HCT116 (cell line): ENCODE results near the gene RIMBP2. TPM values are rescaled to one million over a fixed set of nuclear protein-coding genes. Genes with fewer than 3 reads are reported as not detected.

Experiments used
- ATAC-seq: fragments of 200-7000 bp; cut with Tn5 transposase; 2 replicates; pipeline ENCODE4 v1.9.1; 2020; ENCODE audit warnings: mild to moderate bottlenecking, moderate library complexity
- BruUV-seq: library from RNA; stranded (reverse); fragments of 400-500 nt; replicated peaks from 2 replicates; lab custom pipeline; 2021; lab: Mats Ljungman, UMichigan
- CTCF ChIA-PET: fragments of 300-600 bp; sonication (Branson Sonifier 250); formaldehyde crosslinking; loops from one replicate; lab custom pipeline; 2021; ENCODE audit warnings: antibody characterized with exemption; lab: Charles Lee
- POLR2A ChIA-PET: fragments of 300-600, 350-600 bp; sonication (Branson Sonifier 250); formaldehyde crosslinking; loops from one replicate; lab custom pipeline; 2021; ENCODE audit warnings: antibody characterized with exemption; lab: Charles Lee
- RAD21 ChIA-PET, 2 experiments: fragments of 300-600 bp; sonication (Branson Sonifier 250); formaldehyde crosslinking; loops; one replicate each; lab custom pipeline; 2023; ENCODE audit warnings: low total read pairs in 2 of 2; ENCODE audit not compliant: uncharacterized antibody in 2 of 2, unreplicated experiment in 2 of 2, low non-redundant PET in 1 of 2; lab: Charles Lee
- DNase-seq: peaks from one replicate; pipeline ENCODE4 v3.0.0-alpha.2; 2010; ENCODE audit warnings: low read depth, low spot score
- H2AFZ ChIP-seq: fragments of 200-600 bp; shearing (Covaris generic), sonication (generic); 2 replicates; pipeline ENCODE4 v1.6.1; 2017; ENCODE audit warnings: low read depth, mixed run types, mixed read lengths, antibody characterized with exemption, low read length; ENCODE audit not compliant: poor library complexity, severe bottlenecking
- H3K27ac ChIP-seq: 2 replicates; pipeline ENCODE4 v1.5.1; 2012; ENCODE audit warnings: low read depth, low read length
- H3K27me3 ChIP-seq: fragments of 200-600 bp; sonication (generic); 2 replicates; pipeline ENCODE4 v1.6.1; 2016; ENCODE audit warnings: mixed run types, low read length, mixed read lengths; ENCODE audit not compliant: insufficient read depth
- H3K36me3 ChIP-seq, 2 experiments: fragments of 200-500 bp in 1 of 2; fragments of 200-600 bp in 1 of 2; sonication (Bioruptor generic) in 1 of 2; sonication (generic) in 1 of 2; 2 replicates each; pipeline versions ENCODE4 v1.5.1 to v1.6.1; 2014 to 2016; ENCODE audit warnings: low read length in 2 of 2, inconsistent platforms in 1 of 2, mixed read lengths in 1 of 2, mixed run types in 1 of 2; ENCODE audit not compliant: insufficient read depth in 2 of 2, control insufficient read depth in 1 of 2
- H3K4me1 ChIP-seq, 2 experiments: fragments of 200-600 bp in 1 of 2; sonication (generic) in 1 of 2; 2 replicates each; pipeline versions ENCODE4 v1.5.1 to v1.6.1; 2012 to 2017; ENCODE audit warnings: low read length in 2 of 2, inconsistent platforms in 1 of 2, mild to moderate bottlenecking in 1 of 2, mixed read lengths in 1 of 2, mixed run types in 1 of 2, moderate library complexity in 1 of 2; ENCODE audit not compliant: insufficient read depth in 2 of 2, control insufficient read depth in 1 of 2
- H3K4me2 ChIP-seq: fragments of 200-600 bp; sonication (generic); 2 replicates; pipeline ENCODE4 v1.6.1; 2017; ENCODE audit warnings: mixed run types, low read length, mixed read lengths
- H3K4me3 ChIP-seq, 2 experiments: fragments of 200-600 bp in 1 of 2; sonication (generic) in 1 of 2; replicated peaks in 1 of 2; 2 replicates each; pipeline ENCODE4 v1.5.1; 2011 to 2016; ENCODE audit warnings: low read length in 2 of 2, control low read depth in 1 of 2, low read depth in 1 of 2, mild to moderate bottlenecking in 1 of 2, mixed read lengths in 1 of 2, mixed run types in 1 of 2
- H3K79me2 ChIP-seq: fragments of 200-600 bp; sonication (generic); 2 replicates; pipeline ENCODE4 v1.6.1; 2017; ENCODE audit warnings: mild to moderate bottlenecking, mixed run types, low read length, moderate library complexity, mixed read lengths; ENCODE audit not compliant: insufficient read depth
- H3K9ac ChIP-seq: fragments of 200-600 bp; sonication (generic); 2 replicates; pipeline ENCODE4 v1.6.1; 2016; ENCODE audit warnings: low read length, mixed read lengths
- H3K9me2 ChIP-seq: fragments of 200-600 bp; sonication (generic), shearing (Covaris generic); 2 replicates; pipeline ENCODE4 v1.6.1; 2017; ENCODE audit warnings: mixed run types, mild to moderate bottlenecking, moderate library complexity; ENCODE audit not compliant: insufficient read depth
- H3K9me3 ChIP-seq, 2 experiments: fragments of 200-500 bp in 1 of 2; fragments of 200-600 bp in 1 of 2; sonication (Bioruptor generic) in 1 of 2; sonication (generic) in 1 of 2; 2 replicates each; pipeline ENCODE4 v1.6.1; 2014 to 2017; ENCODE audit warnings: low read length in 2 of 2, mixed read lengths in 2 of 2, inconsistent platforms in 1 of 2, low read depth in 1 of 2, mild to moderate bottlenecking in 1 of 2, mixed run types in 1 of 2, moderate library complexity in 1 of 2; ENCODE audit not compliant: control insufficient read depth in 1 of 2, insufficient read depth in 1 of 2
- H4K20me1 ChIP-seq: fragments of 200-600 bp; sonication (generic), shearing (Covaris generic); 2 replicates; pipeline ENCODE4 v1.6.1; 2017; ENCODE audit warnings: mixed run types, mild to moderate bottlenecking, moderate library complexity; ENCODE audit not compliant: insufficient read depth
- CBX3 ChIP-seq: IDR thresholded peaks from 2 replicates; pipeline ENCODE4 v1.6.1; 2012; ENCODE audit warnings: low read depth
- CEBPB ChIP-seq: IDR thresholded peaks from 2 replicates; pipeline ENCODE4 v1.6.1; 2012; ENCODE audit warnings: low read depth
- FOSL1 ChIP-seq: IDR thresholded peaks from 2 replicates; pipeline ENCODE4 v1.6.1; 2012; ENCODE audit warnings: low read depth
- JUND ChIP-seq: IDR thresholded peaks from 2 replicates; pipeline ENCODE4 v1.6.1; 2012
- RAD21 ChIP-seq: IDR thresholded peaks from 2 replicates; pipeline ENCODE4 v1.6.1; 2012; ENCODE audit warnings: low read depth, mild to moderate bottlenecking
- REST ChIP-seq: IDR thresholded peaks from 2 replicates; pipeline ENCODE4 v1.6.1; 2012; ENCODE audit warnings: low read depth
- SIN3A ChIP-seq: IDR thresholded peaks from 2 replicates; pipeline ENCODE4 v1.6.1; 2012; ENCODE audit warnings: low read depth
- SRF ChIP-seq: IDR thresholded peaks from 2 replicates; pipeline ENCODE4 v1.6.1; 2012; ENCODE audit warnings: low read depth
- ZBTB33 ChIP-seq: IDR thresholded peaks from 2 replicates; pipeline ENCODE4 v1.6.1; 2011; ENCODE audit warnings: mild to moderate bottlenecking, low read length, moderate library complexity; ENCODE audit not compliant: insufficient replicate concordance; ENCODE audit errors: extremely low read depth
- intact Hi-C: fragments of 100-400 bp; cut with micrococcal nuclease; formaldehyde crosslinking; loops from 2 replicates; pipeline ENCODE4 v1.10.0; 2022
- total RNA-seq: library from RNA; stranded (reverse); gene quantifications from one replicate; pipeline ENCODE4 v1.2.1, GENCODE V29; 2021; ENCODE audit not compliant: unreplicated experiment
- TF ChIP-seq, protein P1 (sequence below): IDR thresholded peaks from 2 replicates; pipeline ENCODE4 v1.6.1; 2012
- TF ChIP-seq, protein P2 (sequence below), 3 experiments: fragments of 200-600 bp in 1 of 3; sonication (generic) in 1 of 3; IDR thresholded peaks in 2 of 3; conservative IDR thresholded peaks in 1 of 3; 2 replicates each; pipeline ENCODE4 v1.5.1; 2012 to 2017; ENCODE audit warnings: low read depth in 2 of 3, low read length in 2 of 3, antibody characterized with exemption in 1 of 3, borderline replicate concordance in 1 of 3, control low read depth in 1 of 3, mild to moderate bottlenecking in 1 of 3, mixed read lengths in 1 of 3, mixed run types in 1 of 3, moderate library complexity in 1 of 3; ENCODE audit not compliant: insufficient read depth in 1 of 3

Gene RIMBP2
- total RNA-seq, 1 experiment from 2014 or later, result not detected

DNA sequence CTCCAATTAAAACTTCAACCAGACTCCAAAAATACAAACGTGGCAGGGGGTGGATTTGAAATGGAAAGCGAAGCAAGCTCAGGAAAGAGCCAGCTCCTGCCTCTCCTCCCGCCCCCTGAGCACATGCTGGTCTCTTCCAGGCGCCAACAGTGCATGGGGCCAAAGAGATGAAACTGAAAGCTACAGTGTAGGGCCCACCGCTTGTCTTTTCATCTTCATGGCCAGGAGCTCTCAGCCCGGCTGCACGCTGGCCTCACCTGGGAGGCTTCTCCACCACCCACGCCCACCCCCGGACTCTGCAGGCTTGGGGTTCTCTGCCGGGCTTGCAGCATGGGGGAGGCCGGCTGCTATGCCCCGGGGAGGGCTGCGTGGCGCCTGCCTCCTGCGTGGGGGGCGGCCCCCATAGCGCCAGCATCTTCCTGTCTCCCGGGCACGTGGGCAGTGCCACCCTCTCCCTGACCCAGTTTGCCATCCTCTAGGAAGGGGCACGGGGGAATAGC, 2.0 kb downstream of the RIMBP2 start:
- Histone ChIP-seq H3K4me2 (no peak overlapping the region), H3K4me3 (no peak overlapping the region), H3K9ac (no peak overlapping the region), H3K27ac (no peak overlapping the region), H3K4me1 (no peaks in the 10 kb centered on the region), H3K9me2 (no peaks in the 10 kb centered on the region), H3K36me3 (no peaks in the 10 kb centered on the region), H3K79me2 (no peaks in the 10 kb centered on the region), H4K20me1 (no peaks in the 10 kb centered on the region), H2AFZ (no peak overlapping the region), H3K9me3 (no peaks in the 10 kb centered on the region), H3K27me3 (0 out of 2 replicates have a peak, but pooled peaks cover 3% of the 10 kb centered on the region)
- TF ChIP-seq CEBPB (no peak), JUND (no peak), SIN3A (no peak), ZBTB33 (no peak), CBX3 (no peak), FOSL1 (no peak), SRF (no peak), RAD21 (no peak), REST (no peak)
- TF ChIP-seq, protein P1, sequence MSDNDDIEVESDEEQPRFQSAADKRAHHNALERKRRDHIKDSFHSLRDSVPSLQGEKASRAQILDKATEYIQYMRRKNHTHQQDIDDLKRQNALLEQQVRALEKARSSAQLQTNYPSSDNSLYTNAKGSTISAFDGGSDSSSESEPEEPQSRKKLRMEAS, result no peak
- TF ChIP-seq, protein P2, sequence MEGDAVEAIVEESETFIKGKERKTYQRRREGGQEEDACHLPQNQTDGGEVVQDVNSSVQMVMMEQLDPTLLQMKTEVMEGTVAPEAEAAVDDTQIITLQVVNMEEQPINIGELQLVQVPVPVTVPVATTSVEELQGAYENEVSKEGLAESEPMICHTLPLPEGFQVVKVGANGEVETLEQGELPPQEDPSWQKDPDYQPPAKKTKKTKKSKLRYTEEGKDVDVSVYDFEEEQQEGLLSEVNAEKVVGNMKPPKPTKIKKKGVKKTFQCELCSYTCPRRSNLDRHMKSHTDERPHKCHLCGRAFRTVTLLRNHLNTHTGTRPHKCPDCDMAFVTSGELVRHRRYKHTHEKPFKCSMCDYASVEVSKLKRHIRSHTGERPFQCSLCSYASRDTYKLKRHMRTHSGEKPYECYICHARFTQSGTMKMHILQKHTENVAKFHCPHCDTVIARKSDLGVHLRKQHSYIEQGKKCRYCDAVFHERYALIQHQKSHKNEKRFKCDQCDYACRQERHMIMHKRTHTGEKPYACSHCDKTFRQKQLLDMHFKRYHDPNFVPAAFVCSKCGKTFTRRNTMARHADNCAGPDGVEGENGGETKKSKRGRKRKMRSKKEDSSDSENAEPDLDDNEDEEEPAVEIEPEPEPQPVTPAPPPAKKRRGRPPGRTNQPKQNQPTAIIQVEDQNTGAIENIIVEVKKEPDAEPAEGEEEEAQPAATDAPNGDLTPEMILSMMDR (IDR thresholded peaks at IDR 0.05 in 2 of 3, conservative IDR thresholded peaks at IDR 0.05 in 1 of 3; ENCODE audit: borderline replicate concordance in 1 of 3, insufficient read depth in 1 of 3, low read depth in 2 of 3, low read length in 2 of 3), result no peak
- no peak for ATAC-seq
- RAD21 ChIA-PET, result no interaction called here
- CTCF ChIA-PET, result no interaction called here
- intact Hi-C loops, result no loop called here
- no TSS peak for BruUV-seq
- POLR2A ChIA-PET, result no interaction called here
- DNase-seq, result no peak
